SU-DHL-6 (cell line): Measurements from ENCODE around the gene SFSWAP.

ENCODE experiments used
- H2AFZ ChIP-seq: fragments of 200-600 bp; sonication (generic); 2 replicates; pipeline ENCODE4 v1.6.1; 2014; ENCODE audit warnings: low read depth, mild to moderate bottlenecking, moderate library complexity, mixed read lengths, antibody characterized with exemption, low read length; ENCODE audit not compliant: severe bottlenecking
- H3F3A ChIP-seq: fragments of 200-600 bp; shearing (Covaris generic); 2 replicates; pipeline ENCODE4 v1.6.0; 2016; ENCODE audit warnings: antibody characterized with exemption, mild to moderate bottlenecking; ENCODE audit not compliant: insufficient read depth
- H3K27ac ChIP-seq: fragments of 200-600 bp; sonication (generic); 2 replicates; pipeline ENCODE4 v1.5.1; 2016; ENCODE audit warnings: low read depth, mild to moderate bottlenecking, low read length, moderate library complexity, mixed read lengths
- H3K27me3 ChIP-seq: fragments of 200-600 bp; sonication (generic), shearing (Covaris generic); 2 replicates; pipeline ENCODE4 v1.6.0; 2014; ENCODE audit warnings: mild to moderate bottlenecking, low read length
- H3K36me3 ChIP-seq: fragments of 200-600 bp; sonication (generic); 2 replicates; pipeline ENCODE4 v1.6.1; 2014; ENCODE audit warnings: mild to moderate bottlenecking, low read length, mixed read lengths
- H3K4me2 ChIP-seq: fragments of 300-600, 200-600 bp; shearing (Covaris generic), sonication (generic); 2 replicates; pipeline ENCODE4 v1.6.0; 2014; ENCODE audit warnings: low read length, low read depth, mild to moderate bottlenecking; ENCODE audit not compliant: poor library complexity, severe bottlenecking
- H3K4me3 ChIP-seq: fragments of 200-600 bp; sonication (generic); 2 replicates; pipeline ENCODE4 v1.5.1; 2014; ENCODE audit warnings: antibody characterized with exemption, low read length, mild to moderate bottlenecking, mixed read lengths; ENCODE audit not compliant: insufficient read depth, poor library complexity, severe bottlenecking
- H3K79me2 ChIP-seq: fragments of 200-600 bp; sonication (generic); 2 replicates; pipeline ENCODE4 v1.6.1; 2014; ENCODE audit warnings: mild to moderate bottlenecking, low read length, moderate library complexity; ENCODE audit not compliant: insufficient read depth
- H3K9ac ChIP-seq: fragments of 200-600 bp; sonication (generic); 2 replicates; pipeline ENCODE4 v1.7.0; 2014; ENCODE audit warnings: mild to moderate bottlenecking, low read length
- H3K9me2 ChIP-seq: fragments of 200-600 bp; sonication (generic); replicated peaks from 2 replicates; pipeline ENCODE4 v1.6.1; 2014; ENCODE audit warnings: low read length; ENCODE audit not compliant: insufficient read depth
- H3K9me3 ChIP-seq: fragments of 200-600 bp; sonication (generic); 2 replicates; pipeline ENCODE4 v1.6.1; 2014; ENCODE audit warnings: low read length, mixed read lengths; ENCODE audit not compliant: insufficient read depth
- H4K20me1 ChIP-seq: fragments of 200-600 bp; sonication (generic); 2 replicates; pipeline ENCODE4 v1.6.1; 2014; ENCODE audit warnings: low read depth, mild to moderate bottlenecking, antibody characterized with exemption, low read length, moderate library complexity, mixed read lengths
- CTCF ChIP-seq: fragments of 200-600 bp; sonication (generic); IDR thresholded peaks from one replicate; pipeline ENCODE4 v1.5.1; 2017; ENCODE audit warnings: antibody characterized with exemption, mild to moderate bottlenecking, low read length, moderate library complexity; ENCODE audit not compliant: insufficient read depth, poor library complexity, severe bottlenecking
- EZH2phosphoT487 ChIP-seq: fragments of 200-600 bp; sonication (generic), shearing (Covaris generic); conservative IDR thresholded peaks from 2 replicates; pipeline ENCODE4 v1.6.1; 2018; ENCODE audit warnings: mild to moderate bottlenecking, antibody characterized with exemption, low read length, moderate library complexity, mixed read lengths

The SFSWAP gene

GRCh38 chr12:131759176-131759575 is 48.3 kb downstream of the SFSWAP start:
- Histone ChIP-seq H3K27me3 (no peaks in the 10 kb centered on the region), H3K4me2 (no peak overlapping the region), H3K9ac (no peak overlapping the region), H3K9me2 (no peaks in the 10 kb centered on the region), H4K20me1 (no peaks in the 10 kb centered on the region), H3K27ac (no peak overlapping the region), H3F3A (0 out of 2 replicates have a peak, but pooled peaks cover 3% of the 10 kb centered on the region), H3K9me3 (no peaks in the 10 kb centered on the region), H2AFZ (no peak overlapping the region), H3K79me2 (no peaks in the 10 kb centered on the region), H3K36me3 (peaks cover 23% of the 10 kb centered on the region; the same call in 1 of the 2 replicates), H3K4me3 (no peak overlapping the region)
- no peak for TF ChIP-seq CTCF
- no peak for TF ChIP-seq EZH2phosphoT487

DNA sequence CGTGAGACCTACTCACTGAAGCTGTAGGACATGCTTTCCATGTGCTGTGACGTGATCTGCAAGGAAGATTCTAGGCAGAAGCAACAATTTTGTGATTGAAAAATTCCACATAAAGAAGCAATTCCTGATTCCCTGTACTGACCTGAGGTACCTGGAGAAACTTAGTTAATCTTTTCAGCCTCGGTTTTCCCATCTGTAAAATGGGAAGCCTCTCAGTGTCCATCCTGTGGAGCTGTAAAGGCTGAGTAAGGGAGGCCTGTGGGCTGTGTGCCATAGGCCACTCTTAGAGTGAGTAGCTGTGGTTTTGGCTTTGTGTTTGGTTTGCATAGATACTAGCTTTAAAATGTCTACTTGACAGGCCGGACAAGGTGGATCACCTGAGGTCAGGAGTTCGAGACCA is 50.7 kb downstream of the SFSWAP start:
- Histone ChIP-seq H3K4me3 (no peak overlapping the region), H3K9ac (no peak overlapping the region), H3K27me3 (no peaks in the 10 kb centered on the region), H3K9me2 (no peaks in the 10 kb centered on the region), H3K9me3 (no peaks in the 10 kb centered on the region), H2AFZ (no peak overlapping the region), H3K79me2 (no peaks in the 10 kb centered on the region), H3F3A (0 out of 2 replicates have a peak, but pooled peaks cover 3% of the 10 kb centered on the region), H3K36me3 (peaks cover 19% of the 10 kb centered on the region; the same call in 1 of the 2 replicates), H3K4me2 (no peak overlapping the region), H3K27ac (no peak overlapping the region), H4K20me1 (no peaks in the 10 kb centered on the region)
- no peak for TF ChIP-seq CTCF
- TF ChIP-seq EZH2phosphoT487 = no peak

DNA sequence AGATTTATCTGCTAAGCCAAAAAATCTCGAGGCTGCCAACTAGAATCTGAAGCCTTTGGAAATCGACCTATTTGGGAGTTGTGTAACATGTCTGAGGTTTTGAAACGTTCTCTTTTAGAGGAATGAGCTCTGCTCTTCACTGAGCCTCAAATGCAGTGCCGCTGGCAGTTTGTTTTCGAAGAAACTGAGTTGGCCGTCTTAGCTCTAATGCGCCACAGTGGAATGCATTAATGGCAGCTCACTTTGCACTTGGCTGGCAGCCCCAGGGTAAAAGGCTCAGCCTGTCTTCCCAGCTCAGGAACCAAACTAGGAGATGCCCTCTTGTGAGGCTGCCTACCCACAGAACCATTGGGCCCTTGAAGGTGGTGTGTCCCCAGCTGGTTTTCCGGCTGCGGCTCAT is 53.8 kb downstream of the SFSWAP start:
- 0 out of 2 replicates have a peak, but pooled peaks cover 3% of the 10 kb centered on the region for H3F3A ChIP-seq
- H3K79me2 ChIP-seq = no peaks in the 10 kb centered on the region
- no peaks in the 10 kb centered on the region for H4K20me1 ChIP-seq
- H3K9me2 ChIP-seq = no peaks in the 10 kb centered on the region
- no peak overlapping the region for H2AFZ ChIP-seq
- no peaks in the 10 kb centered on the region for H3K27me3 ChIP-seq
- no peak overlapping the region for H3K27ac ChIP-seq
- no peak overlapping the region for H3K4me3 ChIP-seq
- H3K4me2 ChIP-seq = no peak overlapping the region
- no peak overlapping the region for H3K9ac ChIP-seq
- no peaks in the 10 kb centered on the region for H3K9me3 ChIP-seq
- TF ChIP-seq EZH2phosphoT487 (no peak), CTCF (no peak)
- H3K36me3 ChIP-seq = peaks cover 14% of the 10 kb centered on the region; the same call in 1 of the 2 replicates
